Measurements from ENCODE around the gene GYPC.

DNA sequence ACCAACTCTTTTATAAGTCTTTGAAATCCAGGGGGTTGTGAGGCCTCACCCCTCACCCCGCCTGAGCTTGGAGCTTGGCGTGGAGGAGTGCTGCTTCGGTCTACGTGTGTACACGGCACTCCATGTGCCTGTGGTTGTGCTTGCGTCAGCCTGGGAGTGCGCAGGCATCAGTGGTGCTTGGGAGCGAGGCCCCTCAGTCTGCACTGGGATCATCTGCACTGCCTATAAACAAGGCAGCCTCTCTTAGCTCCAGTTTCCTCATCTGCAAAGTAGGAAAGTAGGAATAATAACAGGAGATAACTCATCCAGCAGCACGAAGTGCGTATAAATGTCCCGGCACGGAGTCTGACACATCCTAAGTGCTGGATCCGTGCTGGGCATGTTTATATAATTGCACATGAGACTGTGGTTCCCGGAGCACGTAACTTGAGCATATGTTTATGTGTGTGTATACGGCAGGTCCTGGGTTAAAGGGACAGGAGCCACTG lies 1.2 kb downstream of the GYPC start:
- TF ChIP-seq, protein P1, sequence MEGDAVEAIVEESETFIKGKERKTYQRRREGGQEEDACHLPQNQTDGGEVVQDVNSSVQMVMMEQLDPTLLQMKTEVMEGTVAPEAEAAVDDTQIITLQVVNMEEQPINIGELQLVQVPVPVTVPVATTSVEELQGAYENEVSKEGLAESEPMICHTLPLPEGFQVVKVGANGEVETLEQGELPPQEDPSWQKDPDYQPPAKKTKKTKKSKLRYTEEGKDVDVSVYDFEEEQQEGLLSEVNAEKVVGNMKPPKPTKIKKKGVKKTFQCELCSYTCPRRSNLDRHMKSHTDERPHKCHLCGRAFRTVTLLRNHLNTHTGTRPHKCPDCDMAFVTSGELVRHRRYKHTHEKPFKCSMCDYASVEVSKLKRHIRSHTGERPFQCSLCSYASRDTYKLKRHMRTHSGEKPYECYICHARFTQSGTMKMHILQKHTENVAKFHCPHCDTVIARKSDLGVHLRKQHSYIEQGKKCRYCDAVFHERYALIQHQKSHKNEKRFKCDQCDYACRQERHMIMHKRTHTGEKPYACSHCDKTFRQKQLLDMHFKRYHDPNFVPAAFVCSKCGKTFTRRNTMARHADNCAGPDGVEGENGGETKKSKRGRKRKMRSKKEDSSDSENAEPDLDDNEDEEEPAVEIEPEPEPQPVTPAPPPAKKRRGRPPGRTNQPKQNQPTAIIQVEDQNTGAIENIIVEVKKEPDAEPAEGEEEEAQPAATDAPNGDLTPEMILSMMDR (conservative IDR thresholded peaks at IDR 0.05 in 1 of 2, IDR thresholded peaks at IDR 0.05 in 1 of 2; ENCODE audit: extremely low read depth in 1 of 2, insufficient read depth in 1 of 2, low read depth in 1 of 2, low read length in 2 of 2), result no peak
- no peak for TF ChIP-seq EZH2 (IDR thresholded peaks at IDR 0.05; ENCODE audit: borderline replicate concordance, low read length)

Data from mammary epithelial cell (primary cell).